A549 (cell line): ENCODE results near the gene CLDN6. TPM values are rescaled to one million over a fixed set of nuclear protein-coding genes. Genes with fewer than 3 reads are reported as not detected.

Source experiments
- ATAC-seq, 2 experiments: fragments of 200-7000 bp in 1 of 2; fragments of >200 bp in 1 of 2; cut with Nextera tagmentation in 1 of 2; cut with Tn5 transposase in 1 of 2; 3 replicates each; pipeline versions ENCODE4 v1.8.0 to v1.9.1; 2018 to 2020; ENCODE audit warnings: mild to moderate bottlenecking in 1 of 2, moderate library complexity in 1 of 2
- CTCF ChIA-PET: fragments of 300-600 bp; sonication (Branson Sonifier 250); formaldehyde crosslinking; extraction: SDS; loops from one replicate; lab custom pipeline; 2021; ENCODE audit warnings: antibody characterized with exemption, inconsistent platforms; lab: Yijun Ruan, JAX
- POLR2A ChIA-PET: fragments of 350-600 bp; formaldehyde crosslinking; extraction: SDS; loops from one replicate; lab custom pipeline; 2021; ENCODE audit warnings: antibody characterized with exemption, inconsistent platforms; lab: Yijun Ruan, JAX
- DNase-seq, 2 experiments: peaks; one replicate each; pipeline versions ENCODE4 v3.0.0 to v3.0.0-alpha.2; 2011 to 2016; ENCODE audit warnings: low read depth in 1 of 2, low spot score in 1 of 2
- FAIRE-seq: peaks from 2 replicates; lab custom pipeline; 2011; peaks lifted over from hg19 to GRCh38; lab: Jason Lieb, UNC
- H3K27ac ChIP-seq, 2 experiments: fragments of >200 bp; sonication (Bioruptor Twin); formaldehyde crosslinking; 3 replicates each; pipeline ENCODE4 v1.5.1; 2016 to 2017
- H3K4me1 ChIP-seq: fragments of >200 bp; sonication (Bioruptor Twin); formaldehyde crosslinking; 3 replicates; pipeline ENCODE4 v1.6.1; 2016
- H3K4me2 ChIP-seq: fragments of >200 bp; sonication (Bioruptor Twin); formaldehyde crosslinking; 3 replicates; pipeline ENCODE4 v1.6.1; 2016
- H3K4me3 ChIP-seq: fragments of >200 bp; sonication (Bioruptor Twin); formaldehyde crosslinking; 3 replicates; pipeline ENCODE4 v1.5.1; 2016
- H3K9me3 ChIP-seq: fragments of >200 bp; sonication (Bioruptor Twin); formaldehyde crosslinking; 3 replicates; pipeline ENCODE4 v1.6.1; 2016
- BHLHE40 ChIP-seq: IDR thresholded peaks from 2 replicates; pipeline ENCODE4 v1.6.1; 2012; ENCODE audit warnings: low read depth, low read length, inconsistent platforms
- CEBPB ChIP-seq, 2 experiments: fragments of >200 bp in 1 of 2; sonication (Bioruptor Twin) in 1 of 2; formaldehyde crosslinking in 1 of 2; IDR thresholded peaks; 2 replicates each; pipeline ENCODE4 v1.6.1; 2012 to 2016
- E2F6 ChIP-seq: IDR thresholded peaks from 2 replicates; pipeline ENCODE4 v1.6.1; 2012; ENCODE audit warnings: low read depth, borderline replicate concordance
- EHMT2 ChIP-seq: fragments of 200-600 bp; sonication (generic); IDR thresholded peaks from 2 replicates; pipeline ENCODE4 v1.6.1; 2016; ENCODE audit warnings: antibody characterized with exemption, low read depth, mild to moderate bottlenecking, moderate library complexity
- EP300 ChIP-seq, 2 experiments: fragments of >200 bp; sonication (Bioruptor Twin); formaldehyde crosslinking; IDR thresholded peaks; 2 replicates in 1 of 2; 3 replicates in 1 of 2; pipeline ENCODE4 v1.6.1; 2016 to 2017
- FOSB ChIP-seq: fragments of 250-450 bp; sonication (Bioruptor Pico); IDR thresholded peaks from 2 replicates; pipeline ENCODE4 v1.5.0; 2020; ENCODE audit warnings: mild to moderate bottlenecking, moderate library complexity
- GATA3 ChIP-seq: IDR thresholded peaks from 2 replicates; pipeline ENCODE4 v1.6.1; 2012; ENCODE audit warnings: borderline replicate concordance
- HEYL ChIP-seq: fragments of 250-450 bp; sonication (Bioruptor Pico); IDR thresholded peaks from 2 replicates; pipeline ENCODE4 v1.8.0; 2021; ENCODE audit warnings: mild to moderate bottlenecking, moderate library complexity
- HOXA7 ChIP-seq: fragments of 250-450 bp; sonication (Bioruptor Pico); IDR thresholded peaks from 2 replicates; pipeline ENCODE4 v1.5.0; 2020; ENCODE audit warnings: mild to moderate bottlenecking, moderate library complexity
- HOXB5 ChIP-seq: fragments of 250-450 bp; sonication (Bioruptor Pico); IDR thresholded peaks from 2 replicates; pipeline ENCODE4 v1.5.0; 2020; ENCODE audit warnings: mild to moderate bottlenecking, moderate library complexity
- JUN ChIP-seq, 2 experiments: fragments of >200 bp; sonication (Bioruptor Twin); formaldehyde crosslinking; IDR thresholded peaks; 2 replicates in 1 of 2; 3 replicates in 1 of 2; pipeline ENCODE4 v1.6.1; 2016 to 2017
- MAFK ChIP-seq: fragments of 450-650 bp; IDR thresholded peaks from 2 replicates; pipeline ENCODE4 v1.6.1; 2014; ENCODE audit not compliant: partially characterized antibody
- NFE2L2 ChIP-seq: fragments of 150-350 bp; conservative IDR thresholded peaks from 2 replicates; pipeline ENCODE4 v1.6.1; 2014; ENCODE audit warnings: low read length
- PBX3 ChIP-seq: IDR thresholded peaks from 2 replicates; pipeline ENCODE4 v1.6.1; 2012
- POLR2A ChIP-seq: IDR thresholded peaks from 2 replicates; pipeline ENCODE4 v1.6.1; 2012; ENCODE audit warnings: mild to moderate bottlenecking, low read length
- REST ChIP-seq: fragments of 200-600 bp; sonication (generic); IDR thresholded peaks from 2 replicates; pipeline ENCODE4 v1.6.1; 2016; ENCODE audit warnings: antibody characterized with exemption, mild to moderate bottlenecking, moderate library complexity
- TFCP2L1 ChIP-seq: fragments of 250-450 bp; sonication (Bioruptor Pico); IDR thresholded peaks from 2 replicates; pipeline ENCODE4 v1.5.0; 2021; ENCODE audit warnings: mild to moderate bottlenecking
- USF2 ChIP-seq: fragments of 450-650 bp; IDR thresholded peaks from 2 replicates; pipeline ENCODE4 v1.6.1; 2014; ENCODE audit warnings: antibody characterized with exemption
- ZFP36 ChIP-seq: fragments of 450-650 bp; IDR thresholded peaks from 2 replicates; pipeline ENCODE4 v1.6.1; 2014; ENCODE audit warnings: borderline replicate concordance; ENCODE audit not compliant: partially characterized antibody
- ZNF302 ChIP-seq: fragments of 250-450 bp; sonication (Bioruptor Pico); IDR thresholded peaks from 2 replicates; pipeline ENCODE4 v1.9.0; 2021; ENCODE audit warnings: inconsistent platforms, mild to moderate bottlenecking, moderate library complexity
- WGBS: methylation state at CpG from one replicate; pipeline ENCODE4 v1.1.6; 2017; ENCODE audit errors: missing lambda C conversion rate; 5-methylcytosine and 5-hydroxymethylcytosine counted together
- polyA plus RNA-seq, 4 experiments: library from polyadenylated mRNA; depleted of rRNA in 3 of 4; stranded (reverse); fragments of >200 nt; fragmentation: RNase III in 1 of 4; extraction: RNeasy Plus Mini Kit Qiagen cat#74134 plus additional on column Dnase treatment in 1 of 4; gene quantifications; 2 replicates in 3 of 4; 3 replicates in 1 of 4; pipeline ENCODE4 v1.2.3, GENCODE V29; 2011 to 2017

CLDN6 gene
- polyA plus RNA-seq, 2 of the 4 experiments (the other 2 are of a cell fraction) = 0.25 TPM; not detected in 1

- TF ChIP-seq USF2 = peak; percentile 82
- TF ChIP-seq EP300 (IDR thresholded peaks at IDR 0.05) = 0 out of 5 replicates have a peak, but pooled peaks of 1 of the 2 experiments have one; percentile 16
- peak; percentile 86 for TF ChIP-seq HOXB5 (CRISPR knock-in tag)
- TF ChIP-seq FOSB (CRISPR knock-in tag) = peak; percentile 99
- no peak; a peak in 1 of 4 replicates for TF ChIP-seq CEBPB (IDR thresholded peaks at IDR 0.05)
- peak; percentile 45; the same call in 1 of the 2 replicates for TF ChIP-seq E2F6
- TF ChIP-seq POLR2A = peak; percentile 69
- no peak for TF ChIP-seq ZNF302
- no peak for TF ChIP-seq EHMT2
- TF ChIP-seq GATA3 = peak; percentile 63
- peak; percentile 99 for TF ChIP-seq TFCP2L1 (CRISPR knock-in tag)
- no peak for TF ChIP-seq HEYL (CRISPR knock-in tag)
- TF ChIP-seq, all 56 proteins: peak for 25
These were observed 5.9 kb upstream of the CLDN6 start, which contains the start of the genes HCFC1R1 and THOC6 (continued) for GRCh38 chr16:3023669-3024478.

GRCh38 chr16:3023415-3023668, 5.4 kb upstream of the CLDN6 start:
- peak overlapping the region; percentile 98 to 100 for H3K27ac ChIP-seq
- TF ChIP-seq TFCP2L1 (CRISPR knock-in tag) (peak; percentile 58; the same call in 1 of the 2 replicates), MAFK (no peak), ZFP36 (peak; percentile 1), PBX3 (peak; percentile 83), HOXA7 (CRISPR knock-in tag) (0 out of 2 replicates have a peak, but pooled peaks have one; percentile 73), NFE2L2 (no peak), REST (0 out of 2 replicates have a peak, but pooled peaks have one; percentile 1), CEBPB (IDR thresholded peaks at IDR 0.05) (0 out of 4 replicates have a peak, but pooled peaks of 1 of the 2 experiments have one; percentile 1), USF2 (no peak), BHLHE40 (no peak), JUN (IDR thresholded peaks at IDR 0.05) (no peak)
- ChIA-PET CTCF (interaction anchor here (0.7 to 6.6 kb wide), 6 partner anchors 8 to 126 kb away, joined by 3 to 112 read pairs (median 5); no protein-coding TSS in a partner anchor), POLR2A (interaction anchor here (0.9 to 6.2 kb wide), 4 partner anchors 8 to 20 kb away, joined by 3 to 107 read pairs (median 4); no protein-coding TSS in a partner anchor)
- H3K4me1 ChIP-seq = peaks cover 30% of the 10 kb centered on the region
- H3K4me3 ChIP-seq = peak overlapping the region; percentile 93
- peak in 1 of 2 experiments; percentile 51 for DNase-seq
- H3K4me2 ChIP-seq = peak overlapping the region; percentile 89
- no peaks in the 10 kb centered on the region for H3K9me3 ChIP-seq
- WGBS = 1% methylated on average over 6 of the region's 6 CpGs
- ATAC-seq = peak in 1 of 2 experiments; percentile 27; a peak in 3 of 6 replicates
- no peak for FAIRE-seq
